ENCODE data around the gene BRSK2.

- TF ChIP-seq EZH2 (IDR thresholded peaks at IDR 0.05; ENCODE audit: insufficient read depth, poor library complexity, severe bottlenecking), result no peak
- TF ChIP-seq EZH2phosphoT487 (IDR thresholded peaks at IDR 0.05; ENCODE audit: insufficient read depth, low read depth), result no peak
These were observed 17.9 kb downstream of the BRSK2 start for GRCh38 chr11:1407668-1408067.

All from GM23248 (cell line).